H9 (cell line): Measurements from ENCODE around the gene SELL. TPM values are rescaled to one million over a fixed set of nuclear protein-coding genes. Genes with fewer than 3 reads are reported as not detected.
"Not testable (repeated sequence)": the region's sequence is repeated elsewhere in the genome, so short reads cannot be mapped to it uniquely, and the experiment has no call there.

Experiments
- DNase-seq: peaks from one replicate; pipeline ENCODE4 v3.0.0-alpha.2; 2017
- H2AFZ ChIP-seq: one replicate; pipeline ENCODE4 v1.6.1; 2013; ENCODE audit warnings: mild to moderate bottlenecking, low read length, control low read depth, moderate library complexity
- H2AK5ac ChIP-seq: 2 replicates; pipeline ENCODE4 v1.6.1; 2013; ENCODE audit warnings: low read length, control low read depth, mixed read lengths; ENCODE audit not compliant: insufficient read length
- H2BK120ac ChIP-seq: one replicate; pipeline ENCODE4 v1.6.1; 2013; ENCODE audit warnings: low read depth, mild to moderate bottlenecking, low read length, control low read depth, inconsistent platforms; ENCODE audit not compliant: poor library complexity, severe bottlenecking
- H2BK12ac ChIP-seq: 2 replicates; pipeline ENCODE4 v1.6.1; 2013; ENCODE audit warnings: low read length, control low read depth, mixed read lengths, low read depth; ENCODE audit not compliant: insufficient read length
- H2BK15ac ChIP-seq: 2 replicates; pipeline ENCODE4 v1.6.1; 2013; ENCODE audit warnings: low read depth, low read length, control low read depth
- H2BK20ac ChIP-seq: one replicate; pipeline ENCODE4 v1.6.1; 2013; ENCODE audit warnings: low read depth, mild to moderate bottlenecking, low read length, control low read depth, inconsistent platforms; ENCODE audit not compliant: poor library complexity, severe bottlenecking
- H2BK5ac ChIP-seq: 2 replicates; pipeline ENCODE4 v1.6.1; 2013; ENCODE audit warnings: low read length, control low read depth, mixed read lengths; ENCODE audit not compliant: insufficient read length
- H3K14ac ChIP-seq: 2 replicates; pipeline ENCODE4 v1.6.1; 2013; ENCODE audit warnings: low read length, control low read depth; ENCODE audit not compliant: insufficient read depth
- H3K18ac ChIP-seq: 2 replicates; pipeline ENCODE4 v1.6.1; 2013; ENCODE audit warnings: low read depth, mild to moderate bottlenecking, mixed read lengths, low read length, control low read depth; ENCODE audit not compliant: insufficient read length
- H3K23ac ChIP-seq: 2 replicates; pipeline ENCODE4 v1.6.1; 2013; ENCODE audit warnings: low read length, control low read depth, mixed read lengths, low read depth; ENCODE audit not compliant: insufficient read length
- H3K23me2 ChIP-seq: 2 replicates; pipeline ENCODE4 v1.6.1; 2013; ENCODE audit warnings: low read depth, mild to moderate bottlenecking, mixed read lengths, low read length, control low read depth; ENCODE audit not compliant: insufficient read length, poor library complexity, severe bottlenecking
- H3K27ac ChIP-seq: 2 replicates; pipeline ENCODE4 v1.5.1; 2013; ENCODE audit warnings: low read length, control low read depth, mixed read lengths, low read depth; ENCODE audit not compliant: insufficient read length
- H3K27me3 ChIP-seq: 2 replicates; pipeline ENCODE4 v1.6.1; 2013; ENCODE audit warnings: low read length, control low read depth, inconsistent platforms; ENCODE audit not compliant: insufficient read depth
- H3K4ac ChIP-seq: 2 replicates; pipeline ENCODE4 v1.6.1; 2013; ENCODE audit warnings: low read depth, mild to moderate bottlenecking, control low read depth, inconsistent platforms, low read length, moderate library complexity
- H3K4me1 ChIP-seq: 2 replicates; pipeline ENCODE4 v1.6.1; 2013; ENCODE audit warnings: low read length, control low read depth, inconsistent platforms; ENCODE audit not compliant: insufficient read depth
- H3K4me2 ChIP-seq: 2 replicates; pipeline ENCODE4 v1.6.1; 2013; ENCODE audit warnings: low read length, control low read depth, mixed read lengths; ENCODE audit not compliant: insufficient read length, insufficient read depth
- H3K56ac ChIP-seq: 2 replicates; pipeline ENCODE4 v1.6.1; 2013; ENCODE audit warnings: low read depth, mild to moderate bottlenecking, mixed read lengths, low read length, control low read depth; ENCODE audit not compliant: insufficient read length
- H3K79me1 ChIP-seq: 2 replicates; pipeline ENCODE4 v1.6.1; 2013; ENCODE audit warnings: low read depth, mild to moderate bottlenecking, moderate library complexity, low read length, control low read depth, inconsistent platforms; ENCODE audit not compliant: insufficient read depth, poor library complexity, severe bottlenecking
- H3K79me2 ChIP-seq: 2 replicates; pipeline ENCODE4 v1.6.1; 2013; ENCODE audit warnings: low read length, control low read depth, inconsistent platforms; ENCODE audit not compliant: insufficient read depth
- H3K9ac ChIP-seq: 2 replicates; pipeline ENCODE4 v1.6.1; 2013; ENCODE audit warnings: low read length, control low read depth, mixed read lengths; ENCODE audit not compliant: insufficient read length; ENCODE audit errors: extremely low read depth
- H3K9me3 ChIP-seq: one replicate; pipeline ENCODE4 v1.6.1; 2013; ENCODE audit warnings: low read depth, low read length, inconsistent platforms; ENCODE audit not compliant: control insufficient read depth
- H3T11ph ChIP-seq: one replicate; pipeline ENCODE4 v1.6.1; 2013; ENCODE audit warnings: mild to moderate bottlenecking, low read length, control low read depth, inconsistent platforms
- H4K20me1 ChIP-seq: one replicate; pipeline ENCODE4 v1.6.1; 2013; ENCODE audit not compliant: control insufficient read depth, insufficient read length, insufficient read depth
- H4K5ac ChIP-seq: 2 replicates; pipeline ENCODE4 v1.6.1; 2013; ENCODE audit warnings: low read depth, mild to moderate bottlenecking, mixed read lengths, low read length, control low read depth; ENCODE audit not compliant: insufficient read length
- H4K8ac ChIP-seq: replicated peaks from 2 replicates; pipeline ENCODE4 v1.6.1; 2013; ENCODE audit warnings: low read length, control low read depth, mixed read lengths, low read depth; ENCODE audit not compliant: insufficient read length
- H4K91ac ChIP-seq: 2 replicates; pipeline ENCODE4 v1.6.1; 2013; ENCODE audit warnings: low read depth, mild to moderate bottlenecking, moderate library complexity, mixed read lengths, low read length, control low read depth; ENCODE audit not compliant: insufficient read length
- H3K27ac Mint-ChIP-seq, 3 experiments: 2 replicates in 2 of 3; 3 replicates in 1 of 3; pipeline ENCODE4 v1.8.0; 2020 to 2021; ENCODE audit warnings: mixed read lengths in 3 of 3, mild to moderate bottlenecking in 1 of 3, moderate library complexity in 1 of 3
- H3K27me3 Mint-ChIP-seq: 2 replicates; pipeline ENCODE4 v1.8.0; 2021; ENCODE audit warnings: low read depth, mild to moderate bottlenecking, moderate library complexity, mixed read lengths
- H3K36me3 Mint-ChIP-seq, 3 experiments: 2 replicates in 2 of 3; 3 replicates in 1 of 3; pipeline ENCODE4 v1.8.0; 2020 to 2021; ENCODE audit warnings: low read depth in 3 of 3, mixed read lengths in 3 of 3; ENCODE audit not compliant: insufficient read depth in 1 of 3
- H3K4me1 Mint-ChIP-seq, 2 experiments: 2 replicates each; pipeline ENCODE4 v1.8.0; 2020; ENCODE audit warnings: mixed read lengths in 2 of 2
- H3K4me3 Mint-ChIP-seq, 2 experiments: 2 replicates in 1 of 2; 3 replicates in 1 of 2; pipeline ENCODE4 v1.8.0; 2020 to 2021; ENCODE audit warnings: mild to moderate bottlenecking in 2 of 2, mixed read lengths in 2 of 2, moderate library complexity in 1 of 2
- H3K9me3 Mint-ChIP-seq, 2 experiments: 2 replicates in 1 of 2; 3 replicates in 1 of 2; pipeline ENCODE4 v1.8.0; 2020; ENCODE audit warnings: mild to moderate bottlenecking in 2 of 2, mixed read lengths in 2 of 2, moderate library complexity in 1 of 2
- WGBS: extraction: QIAGEN DNeasy Blood & Tissue Kit; methylation state at CpG from one replicate; pipeline ENCODE4 v1.1.7; 2013; ENCODE audit warnings: missing lambda C conversion rate, low lambda C conversion rate, mixed read lengths; ENCODE audit not compliant: insufficient read length; ENCODE audit errors: extremely low coverage; 5-methylcytosine and 5-hydroxymethylcytosine counted together
- total RNA-seq: library from RNA; stranded (reverse); gene quantifications from 2 replicates; pipeline ENCODE4 v1.2.1, GENCODE V29; 2021

The SELL gene
- total RNA-seq, 1 experiment from 2014 or later: not detected

- H3K56ac ChIP-seq, H3K79me1 ChIP-seq, H2BK5ac ChIP-seq, H4K5ac ChIP-seq, H2AK5ac ChIP-seq, H3K9ac ChIP-seq, H3K9me3 ChIP-seq, H2BK120ac ChIP-seq, H2BK20ac ChIP-seq, H3K27ac Mint-ChIP-seq, H3T11ph ChIP-seq, H3K23me2 ChIP-seq, H3K36me3 Mint-ChIP-seq, H3K27me3 ChIP-seq, H3K79me2 ChIP-seq, H2AFZ ChIP-seq, H4K20me1 ChIP-seq, H3K4ac ChIP-seq, H3K23ac ChIP-seq, H3K4me1 ChIP-seq, H3K18ac ChIP-seq, H4K8ac ChIP-seq, H3K27me3 Mint-ChIP-seq, DNase-seq, H2BK12ac ChIP-seq, H3K4me2 ChIP-seq, H3K4me3 Mint-ChIP-seq, H3K27ac ChIP-seq, H3K4me1 Mint-ChIP-seq, H4K91ac ChIP-seq, H3K14ac ChIP-seq, H2BK15ac ChIP-seq: not testable (repeated sequence)
- peaks cover 18 to 25% of the 10 kb centered on the region in 2 experiments for H3K9me3 Mint-ChIP-seq
- no CpG with 5 or more reads among the region's 5 CpGs for WGBS
Measured at GRCh38 chr1:169713090-169713489, 1.7 kb upstream of the SELL start.
